NCI-H2227 (cell line): Measurements from ENCODE around the gene TNFAIP8L1.

ENCODE experiments used
- DNase-seq: peaks from one replicate; lab custom pipeline; 2025; ENCODE audit not compliant: unreplicated experiment; lab: John Stamatoyannopoulos, UW

TNFAIP8L1 gene

GRCh38 chr19:4647676-4648644 lies 8.6 kb downstream of the TNFAIP8L1 start:
- DNase-seq = no peak

DNA sequence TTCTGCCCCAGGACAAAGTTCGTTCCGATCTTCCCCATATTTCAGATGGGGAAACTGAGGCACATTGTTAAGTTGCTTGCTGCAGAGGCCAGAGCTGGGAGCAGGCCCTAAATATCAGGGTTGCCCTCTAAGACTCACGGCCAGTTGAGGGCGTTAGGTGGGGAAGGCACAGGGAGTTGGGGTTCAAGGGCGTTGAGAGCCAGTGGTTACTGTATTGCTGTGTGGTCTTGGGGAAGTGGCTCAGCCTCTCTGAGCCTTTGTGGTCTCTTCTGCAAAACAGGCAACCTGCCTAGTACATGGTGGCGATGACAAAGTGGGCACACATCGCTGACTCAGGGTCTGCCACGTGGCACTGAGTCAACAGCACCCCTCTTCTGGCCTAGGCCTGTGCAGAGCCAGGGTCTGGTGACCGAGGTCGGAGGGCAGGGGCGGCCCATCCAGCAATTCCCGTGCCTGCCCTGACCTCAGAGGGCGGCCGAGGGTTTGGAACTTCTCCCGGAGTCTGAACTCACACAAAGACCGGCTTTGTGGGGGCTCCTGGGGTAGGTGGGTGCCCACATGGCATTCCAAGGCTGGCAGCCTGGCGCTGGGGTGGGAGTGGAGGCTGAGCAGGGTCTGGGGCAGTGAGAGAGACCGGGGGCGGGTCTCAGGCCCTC lies 10.2 kb downstream of the TNFAIP8L1 start:
- DNase-seq = no peak

DNA sequence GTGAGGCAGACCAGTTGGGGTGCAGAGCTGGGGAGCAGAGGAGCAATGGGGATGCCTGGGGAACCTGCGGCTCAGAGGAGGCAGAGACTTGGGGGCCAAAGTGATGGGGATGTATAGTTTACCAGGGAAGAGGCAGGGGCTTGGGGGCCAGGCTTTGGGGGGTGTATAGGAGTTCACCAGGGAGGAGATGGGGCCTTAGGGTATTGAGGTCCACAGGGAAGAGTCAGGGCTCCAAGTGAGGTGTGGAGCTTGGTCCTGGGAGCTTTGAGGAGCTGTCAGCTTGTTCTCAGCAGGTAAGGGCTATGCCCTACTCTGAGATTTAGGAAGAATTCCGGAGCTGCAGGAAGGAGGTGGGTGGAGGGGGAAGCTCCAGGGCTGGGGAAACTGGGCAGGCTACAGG lies 10.8 kb downstream of the TNFAIP8L1 start:
- DNase-seq = no peak

GRCh38 chr19:4652075-4652474 lies 12.8 kb downstream of the TNFAIP8L1 start:
- DNase-seq = no peak

DNA sequence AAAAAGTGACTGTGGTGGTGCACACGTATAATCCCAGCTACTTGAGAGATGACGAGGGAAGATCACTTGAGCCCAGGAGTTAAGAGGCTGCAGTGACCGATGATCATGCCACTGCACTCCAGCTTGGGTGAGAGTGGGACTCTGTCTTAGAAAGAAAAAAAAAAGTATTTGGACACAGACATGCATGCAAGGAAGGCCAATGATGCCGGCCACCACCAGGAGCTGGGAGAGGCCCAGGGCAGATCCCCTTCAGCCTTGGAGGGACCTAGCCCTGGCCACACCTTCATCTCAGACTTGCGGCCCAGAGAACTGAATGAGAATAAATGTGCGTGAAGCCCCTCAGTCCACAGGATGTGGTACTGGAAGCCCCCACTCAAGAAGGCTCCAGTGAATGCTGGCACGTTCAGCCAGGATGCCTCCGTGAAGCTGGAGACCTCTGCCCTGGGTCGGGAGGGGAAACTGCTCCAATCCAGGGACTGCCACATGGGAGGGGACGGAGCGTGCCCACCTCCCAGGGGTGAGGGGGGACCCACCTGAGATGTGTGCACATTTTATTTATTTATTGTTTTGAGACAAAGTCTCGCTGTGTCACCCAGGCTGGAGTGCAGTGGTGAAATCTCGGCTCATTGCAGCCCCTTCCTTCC lies 14.6 kb downstream of the TNFAIP8L1 start:
- no peak for DNase-seq

GRCh38 chr19:4654437-4655361 lies 15.4 kb downstream of the TNFAIP8L1 start:
- DNase-seq = no peak

GRCh38 chr19:4656102-4656501 lies 16.8 kb downstream of the TNFAIP8L1 start:
- no peak for DNase-seq

- no peak for DNase-seq
Observed at GRCh38 chr19:4657262-4657661, 17.9 kb downstream of the TNFAIP8L1 start.

DNA sequence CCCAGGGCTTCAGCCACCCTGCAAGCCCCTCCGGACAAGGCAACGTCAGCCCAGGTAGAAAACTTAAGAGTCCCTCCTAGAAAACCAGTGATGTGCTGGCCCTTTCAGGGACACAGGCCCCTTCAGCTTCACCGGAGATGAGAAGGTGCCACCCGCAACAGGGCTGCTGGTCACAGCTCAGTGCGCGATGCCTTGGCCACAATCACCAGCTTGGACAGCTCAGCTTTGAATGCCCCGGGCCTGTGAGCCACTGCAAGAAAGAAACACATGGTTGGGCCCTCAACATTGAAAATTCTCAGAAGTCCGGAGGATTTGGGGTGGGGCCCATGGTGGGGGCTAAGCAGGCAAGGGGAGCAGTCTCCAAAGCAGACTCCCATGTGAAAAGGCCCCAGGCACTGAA lies 18.5 kb downstream of the TNFAIP8L1 start:
- DNase-seq = no peak

DNA sequence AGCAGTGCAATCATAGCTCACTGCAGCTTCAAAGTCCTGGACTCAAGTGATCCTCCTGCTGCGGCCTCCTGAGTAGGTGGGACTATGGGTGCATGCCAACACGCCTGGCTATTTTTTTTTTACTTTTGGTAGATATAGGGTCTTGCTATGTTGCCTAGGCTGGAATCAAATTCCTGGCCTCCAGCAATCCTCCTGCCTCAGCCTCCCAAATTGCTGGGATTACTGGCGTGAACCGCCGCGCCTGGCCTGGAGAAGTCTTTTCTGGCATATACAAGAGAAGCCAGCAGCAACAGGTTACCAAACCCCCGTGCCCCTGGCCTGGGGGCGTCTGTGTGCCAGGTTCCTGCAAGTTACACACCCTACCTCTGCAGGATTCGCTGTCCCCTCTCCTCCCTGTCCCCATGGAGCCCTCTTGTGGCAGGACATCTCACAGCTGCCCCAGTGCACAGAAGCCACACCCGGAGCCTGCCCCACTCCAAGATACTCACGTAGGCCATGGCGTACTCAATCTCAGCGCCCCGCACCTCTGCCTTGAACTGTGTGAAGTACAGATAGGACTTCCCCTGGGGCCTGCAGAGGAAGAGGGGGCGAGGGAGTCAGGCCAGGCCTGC lies 21.0 kb downstream of the TNFAIP8L1 start:
- no peak for DNase-seq

DNA sequence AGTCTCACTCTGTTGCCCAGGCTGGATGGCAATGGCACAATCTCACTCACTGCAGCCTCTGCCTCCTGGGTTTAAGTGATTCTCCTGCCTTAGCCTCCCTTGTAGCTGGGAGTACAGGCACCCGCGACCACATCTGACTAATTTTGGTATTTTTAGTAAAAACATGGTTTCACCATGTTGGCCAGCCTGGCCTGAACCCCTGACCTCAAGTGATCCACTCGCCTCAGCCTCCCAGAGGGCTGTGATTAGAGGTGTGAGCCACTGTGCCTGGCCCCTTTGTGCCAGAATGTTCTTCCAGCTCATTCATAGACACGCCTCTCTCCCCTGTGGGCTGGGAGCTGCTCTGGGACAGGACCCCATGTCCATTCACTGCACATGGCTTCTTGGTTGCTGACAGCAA lies 21.7 kb downstream of the TNFAIP8L1 start:
- no peak for DNase-seq

DNA sequence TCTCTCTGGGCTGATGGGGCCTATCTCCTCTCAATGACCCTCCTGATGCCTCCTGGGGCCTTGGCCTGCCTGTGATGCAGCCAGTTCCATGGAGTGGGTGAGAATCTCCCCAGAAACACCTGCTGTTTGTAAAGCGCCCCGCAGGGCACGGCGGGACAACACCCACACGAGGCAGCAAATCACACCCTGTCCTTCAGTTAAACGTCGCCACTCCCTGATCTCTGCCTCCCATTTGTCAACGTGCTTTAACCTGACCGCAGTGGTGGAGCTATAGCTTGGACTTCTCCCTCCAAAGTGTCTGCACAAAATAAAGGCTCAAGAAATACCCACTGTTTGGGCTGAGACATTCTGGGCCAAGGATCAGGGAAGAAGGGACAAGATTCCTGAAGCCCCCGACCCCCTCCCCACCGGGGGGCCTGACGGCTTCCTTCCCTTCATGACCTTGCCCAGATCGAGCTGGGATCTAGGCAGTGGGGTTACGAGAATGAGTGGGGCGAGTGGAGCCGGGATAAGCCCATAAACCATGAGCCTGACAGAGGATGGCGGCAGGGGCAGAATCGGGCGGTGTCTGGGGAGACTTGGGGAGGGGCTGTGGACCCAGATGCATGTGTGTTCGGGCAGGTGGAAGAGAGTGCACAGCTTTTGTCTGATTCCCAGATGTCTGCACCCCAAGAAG lies 22.8 kb downstream of the TNFAIP8L1 start:
- no peak for DNase-seq

GRCh38 chr19:4662812-4663211 lies 23.5 kb downstream of the TNFAIP8L1 start:
- no peak for DNase-seq

- no peak for DNase-seq
Observed at GRCh38 chr19:4664642-4665041, 25.3 kb downstream of the TNFAIP8L1 start.

GRCh38 chr19:4669723-4670480 lies 30.6 kb downstream of the TNFAIP8L1 start, which contains the start of gene MYDGF:
TSS of gene MYDGF (minus strand) at chr19:4670342. CDS start at chr19:4670334, 8 bp downstream.
- DNase-seq = peak; percentile 91

DNA sequence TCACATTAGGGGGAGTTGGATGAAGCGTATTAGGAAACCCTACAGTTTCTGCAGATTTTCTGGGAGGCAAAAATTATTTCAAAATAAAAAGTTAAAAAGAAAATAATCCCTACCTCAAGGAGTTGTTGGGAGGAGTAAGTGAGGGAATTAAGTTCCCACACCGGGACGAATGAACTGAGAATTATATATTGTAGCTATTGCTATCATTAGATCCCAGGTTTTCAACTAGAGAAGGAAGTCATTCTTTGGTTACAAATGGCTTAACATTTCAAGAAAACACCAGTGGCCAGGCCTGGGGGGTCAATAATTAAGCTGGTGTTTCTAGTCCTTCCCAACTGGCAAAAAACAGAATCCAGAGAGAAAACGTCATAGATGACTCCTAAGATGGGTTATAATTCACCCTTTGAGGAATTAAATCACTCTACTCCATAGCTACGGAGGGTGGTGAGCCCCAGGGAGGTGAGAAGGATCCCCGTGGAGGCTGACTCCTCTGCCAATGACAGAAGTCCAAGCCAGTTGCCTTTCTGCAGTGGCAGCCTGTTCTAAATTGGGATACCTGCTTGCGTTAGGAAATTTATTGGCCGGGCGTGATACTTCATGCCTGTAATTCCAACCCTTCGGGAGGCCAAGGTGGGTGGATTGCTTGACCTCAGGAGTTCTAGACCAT lies 32.0 kb downstream of the TNFAIP8L1 start:
- DNase-seq = no peak

- no peak for DNase-seq
Observed at GRCh38 chr19:4673216-4673615, 33.9 kb downstream of the TNFAIP8L1 start.

GRCh38 chr19:4673726-4674125 lies 34.4 kb downstream of the TNFAIP8L1 start:
- no peak for DNase-seq
